GM12875 (cell line): Measurements from ENCODE around the gene RABL2A.
"Not testable (repeated sequence)": the region's sequence is repeated elsewhere in the genome, so short reads cannot be mapped to it uniquely, and the experiment has no call there.

Source experiments
- H3K4me3 ChIP-seq: one replicate; pipeline ENCODE4 v1.5.1; 2011; ENCODE audit warnings: low read depth, low read length, control low read depth
- TF ChIP-seq, protein P1 (sequence below): IDR thresholded peaks from 2 replicates; pipeline ENCODE4 v1.5.1; 2011; ENCODE audit warnings: low read depth, mild to moderate bottlenecking, control low read depth, inconsistent platforms, low read length, moderate library complexity, borderline replicate concordance; ENCODE audit not compliant: insufficient read depth

Gene RABL2A

DNA sequence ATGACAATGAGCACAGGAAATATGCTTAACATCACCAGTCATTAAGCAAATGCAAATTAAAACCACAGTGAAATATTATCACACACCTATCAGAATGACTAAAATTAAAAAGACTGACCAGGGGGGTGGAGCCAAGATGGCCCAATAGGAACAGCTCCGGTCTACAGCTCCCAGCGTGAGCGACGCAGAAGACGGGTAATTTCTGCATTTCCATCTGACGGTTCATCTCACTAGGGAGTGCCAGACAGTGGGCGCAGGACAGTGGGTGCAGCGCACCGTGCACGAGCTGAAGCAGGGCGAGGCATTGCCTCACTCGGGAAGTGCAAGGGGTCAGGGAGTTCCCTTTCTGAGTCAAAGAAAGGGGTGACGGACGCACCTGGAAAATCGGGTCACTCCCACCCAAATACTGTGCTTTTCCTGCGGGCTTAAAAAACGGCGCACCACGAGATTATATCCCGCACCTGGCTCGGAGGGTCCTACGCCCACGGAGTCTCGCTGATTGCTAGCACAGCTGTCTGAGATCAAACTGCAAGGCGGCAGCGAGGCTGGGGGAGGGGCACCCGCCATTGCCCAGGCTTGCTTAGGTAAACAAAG, 29.1 kb downstream of the RABL2A start:
- H3K4me3 ChIP-seq = not testable (repeated sequence)

DNA sequence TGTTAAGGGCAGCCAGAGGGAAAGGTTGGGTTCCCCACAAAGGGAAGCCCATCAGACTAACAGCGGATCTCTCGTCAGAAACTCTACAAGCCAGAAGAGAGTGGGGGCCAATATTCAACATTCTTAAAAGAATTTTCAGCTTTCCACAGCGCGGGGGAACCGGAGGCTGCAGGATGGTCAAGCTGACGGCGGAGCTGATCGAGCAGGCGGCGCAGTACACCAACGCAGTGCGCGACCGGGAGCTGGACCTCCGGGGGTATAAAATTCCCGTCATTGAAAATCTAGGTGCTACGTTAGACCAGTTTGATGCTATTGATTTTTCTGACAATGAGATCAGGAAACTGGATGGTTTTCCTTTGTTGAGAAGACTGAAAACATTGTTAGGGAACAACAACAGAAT, 30.7 kb downstream of the RABL2A start:
- H3K4me3 ChIP-seq = not testable (repeated sequence)

DNA sequence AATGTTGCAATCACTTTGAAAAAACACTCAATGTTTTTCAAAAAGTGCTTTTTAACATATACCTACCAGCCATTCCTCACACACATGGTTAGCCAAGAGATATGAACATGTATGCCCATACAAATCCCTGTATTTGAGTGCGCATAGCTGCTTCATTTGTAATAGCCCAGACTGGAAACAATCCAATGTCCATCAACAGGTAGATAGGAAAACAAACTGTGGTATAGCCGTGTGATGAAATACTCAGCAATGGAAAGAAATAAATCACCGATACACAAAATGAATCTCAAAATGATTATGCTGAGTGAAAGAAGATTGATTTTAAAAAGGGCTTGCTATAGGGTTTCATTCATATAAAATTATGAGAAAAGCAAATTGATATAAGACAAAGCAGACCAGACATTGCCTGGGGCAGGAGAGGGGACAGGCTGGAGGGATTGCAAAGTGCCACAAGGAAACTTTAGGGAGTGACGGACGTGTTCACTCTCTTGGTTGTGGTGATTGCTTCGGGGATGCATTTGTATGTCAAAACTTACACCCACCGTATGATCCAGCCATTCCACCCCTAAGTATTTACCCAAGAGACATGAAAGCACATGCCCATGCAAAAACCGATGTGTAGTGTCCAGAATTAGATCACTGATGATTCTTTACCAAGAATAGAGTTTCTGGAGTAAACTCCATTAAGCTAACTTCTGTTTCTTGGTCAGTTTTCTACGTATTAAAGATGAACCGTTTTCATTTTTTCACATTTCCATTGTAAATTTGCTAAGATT, 36.4 kb downstream of the RABL2A start:
- H3K4me3 ChIP-seq = not testable (repeated sequence)

DNA sequence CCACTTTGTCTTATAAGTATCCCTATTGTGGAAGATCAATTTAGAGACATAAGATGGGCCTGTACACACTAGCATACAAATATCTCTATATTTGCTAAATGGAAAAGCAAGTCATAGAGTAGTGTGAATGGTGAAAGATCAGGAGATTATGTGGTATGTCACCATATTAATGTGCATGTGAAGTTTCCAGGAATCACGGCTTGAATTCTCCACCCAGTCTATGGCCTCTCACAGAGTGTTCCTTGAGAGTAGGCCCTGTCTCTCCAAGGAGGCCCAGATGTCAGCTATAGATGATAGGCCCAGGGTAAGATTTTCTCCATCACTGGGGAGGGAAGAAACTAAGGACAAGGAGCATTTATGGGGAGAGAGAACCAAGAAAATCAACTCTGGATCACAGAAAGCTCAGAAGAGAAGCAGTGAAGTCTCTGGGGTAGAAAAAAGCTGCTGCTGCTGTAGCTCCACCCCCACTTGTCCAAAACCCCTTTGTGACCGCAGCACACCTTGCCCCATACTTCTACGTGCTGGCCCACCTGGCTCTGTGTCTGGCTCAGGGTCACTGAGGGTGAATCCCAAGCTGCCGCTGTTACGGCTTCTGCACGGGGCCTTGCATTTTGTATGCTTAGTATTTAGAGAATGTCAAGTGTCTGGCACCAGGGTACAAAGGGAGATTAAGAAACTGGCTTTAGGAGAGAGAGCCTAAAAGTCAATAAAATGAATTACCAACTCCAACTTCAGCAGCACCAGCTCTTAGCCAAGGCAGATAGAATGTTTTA, 37.9 kb downstream of the RABL2A start:
- H3K4me3 ChIP-seq = not testable (repeated sequence)

DNA sequence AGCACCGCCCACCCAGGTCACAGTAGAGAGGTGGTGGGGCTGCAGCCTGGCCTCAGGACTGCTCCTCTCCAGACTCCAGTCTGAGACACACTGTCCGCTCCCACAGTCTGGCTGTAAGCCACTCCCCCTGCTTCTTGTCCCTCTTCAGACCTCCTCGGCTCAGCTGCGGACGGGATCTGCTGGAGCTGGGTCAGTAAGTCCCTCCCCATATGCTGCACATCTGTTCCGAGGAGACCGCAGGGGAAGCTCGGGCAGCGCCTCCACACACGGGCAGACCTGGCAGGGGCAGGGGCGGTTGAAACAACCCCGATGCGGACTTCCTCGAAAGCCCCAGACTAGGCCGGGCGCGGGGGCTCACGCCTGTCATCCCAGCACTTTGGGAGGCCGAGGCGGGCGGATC, 41.9 kb downstream of the RABL2A start:
- not testable (repeated sequence) for H3K4me3 ChIP-seq

DNA sequence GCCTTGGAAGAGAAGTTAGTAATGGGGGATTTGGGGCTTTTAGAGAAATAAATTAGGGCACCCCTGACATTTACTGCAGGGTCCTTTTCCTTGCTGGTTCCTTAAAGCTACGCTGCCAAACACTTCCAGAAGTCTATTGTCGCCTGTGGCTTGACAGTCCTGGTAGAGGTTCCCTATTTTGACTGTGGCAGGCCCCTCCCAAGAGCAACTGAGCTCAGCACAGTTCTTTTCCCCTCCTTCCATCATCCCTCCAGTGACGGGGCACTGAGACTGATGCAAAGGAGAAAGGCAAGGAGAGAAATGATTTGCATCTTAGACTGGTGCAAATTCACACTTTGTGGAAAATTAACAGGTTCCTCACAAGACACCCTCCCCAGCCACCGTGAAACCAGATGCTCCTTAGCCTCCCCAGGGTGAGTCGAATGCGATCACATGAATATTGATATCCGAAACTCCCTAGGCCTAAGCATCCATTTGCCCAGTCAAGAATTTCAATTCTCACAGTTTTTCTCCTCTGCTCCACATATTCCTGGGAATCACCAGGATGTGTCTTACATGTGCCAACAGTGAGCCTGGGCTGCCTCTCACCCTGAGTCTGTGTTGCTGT, 45.4 kb downstream of the RABL2A start:
- TF ChIP-seq, protein P1, sequence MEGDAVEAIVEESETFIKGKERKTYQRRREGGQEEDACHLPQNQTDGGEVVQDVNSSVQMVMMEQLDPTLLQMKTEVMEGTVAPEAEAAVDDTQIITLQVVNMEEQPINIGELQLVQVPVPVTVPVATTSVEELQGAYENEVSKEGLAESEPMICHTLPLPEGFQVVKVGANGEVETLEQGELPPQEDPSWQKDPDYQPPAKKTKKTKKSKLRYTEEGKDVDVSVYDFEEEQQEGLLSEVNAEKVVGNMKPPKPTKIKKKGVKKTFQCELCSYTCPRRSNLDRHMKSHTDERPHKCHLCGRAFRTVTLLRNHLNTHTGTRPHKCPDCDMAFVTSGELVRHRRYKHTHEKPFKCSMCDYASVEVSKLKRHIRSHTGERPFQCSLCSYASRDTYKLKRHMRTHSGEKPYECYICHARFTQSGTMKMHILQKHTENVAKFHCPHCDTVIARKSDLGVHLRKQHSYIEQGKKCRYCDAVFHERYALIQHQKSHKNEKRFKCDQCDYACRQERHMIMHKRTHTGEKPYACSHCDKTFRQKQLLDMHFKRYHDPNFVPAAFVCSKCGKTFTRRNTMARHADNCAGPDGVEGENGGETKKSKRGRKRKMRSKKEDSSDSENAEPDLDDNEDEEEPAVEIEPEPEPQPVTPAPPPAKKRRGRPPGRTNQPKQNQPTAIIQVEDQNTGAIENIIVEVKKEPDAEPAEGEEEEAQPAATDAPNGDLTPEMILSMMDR = no peak
- no peak overlapping the region for H3K4me3 ChIP-seq

DNA sequence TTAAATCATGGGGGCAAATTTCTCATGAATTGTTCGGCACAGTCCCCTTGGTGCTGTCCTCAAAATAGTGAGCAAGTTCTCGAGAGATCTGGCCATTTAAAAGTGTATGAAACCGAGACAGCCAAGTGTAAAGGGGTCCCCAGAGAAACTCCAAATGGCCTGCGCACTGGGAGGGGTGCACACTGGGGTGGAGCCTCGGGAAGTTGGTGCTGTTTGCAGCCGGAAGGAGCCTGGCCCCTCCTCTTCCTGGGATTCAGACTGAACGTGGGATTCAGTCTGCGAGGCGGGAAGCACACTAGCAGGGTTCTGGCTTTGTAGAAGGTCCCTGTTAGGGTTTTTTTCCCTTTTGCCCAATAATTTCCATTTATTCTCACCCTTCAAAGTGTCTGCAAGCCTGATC, 48.8 kb downstream of the RABL2A start:
- H3K4me3 ChIP-seq = no peak overlapping the region
- TF ChIP-seq, protein P1 = no peak

DNA sequence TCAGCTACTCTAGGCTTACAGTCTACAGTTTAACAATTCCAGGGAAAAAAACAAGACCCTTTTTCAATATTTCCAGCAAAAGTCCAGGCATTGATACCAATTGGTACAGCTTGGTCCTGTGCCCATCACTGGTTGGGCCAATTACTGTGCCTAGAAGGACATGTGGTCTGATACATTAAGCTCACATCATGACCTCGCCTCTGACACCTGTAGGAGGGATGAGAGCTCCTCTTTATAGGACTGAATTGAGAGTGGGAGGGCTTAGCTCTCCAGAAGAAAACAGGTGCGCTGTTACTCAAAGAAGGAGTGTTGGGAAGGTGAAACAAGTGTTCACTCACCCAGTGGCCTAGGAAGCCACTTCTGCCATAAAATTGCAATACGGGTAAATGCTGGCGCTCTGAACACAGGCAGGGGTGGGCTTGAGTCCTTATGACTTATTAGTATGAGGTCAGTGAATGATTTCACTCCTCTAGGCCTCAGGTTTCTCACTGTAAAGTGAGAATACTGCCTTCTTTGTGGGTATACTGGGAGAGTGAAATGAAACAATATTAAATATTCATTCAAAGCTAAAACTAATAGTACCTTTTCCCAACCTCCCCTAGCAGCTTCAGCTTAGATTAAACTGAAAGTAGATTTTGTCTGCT, 49.7 kb downstream of the RABL2A start:
- TF ChIP-seq, protein P1 = no peak
- H3K4me3 ChIP-seq = no peak overlapping the region

DNA sequence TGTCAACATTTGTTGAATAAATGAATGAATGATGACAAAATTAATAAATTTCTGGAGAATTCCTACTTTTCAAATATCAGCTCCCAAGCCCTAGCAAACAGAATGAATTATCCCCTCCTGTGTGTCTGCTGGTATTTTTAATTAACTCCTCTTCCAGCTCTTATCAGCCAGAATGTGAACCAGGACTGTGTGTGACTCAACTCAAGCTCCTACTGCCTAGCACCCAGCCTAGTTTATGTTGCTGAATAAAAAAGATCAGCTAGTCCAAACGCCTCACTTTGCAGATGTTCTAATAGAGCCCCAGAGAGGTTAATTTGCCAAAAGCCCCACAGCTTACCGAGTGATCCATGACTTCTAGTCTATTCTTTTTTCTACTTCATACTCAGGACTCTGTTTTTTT, 50.3 kb downstream of the RABL2A start:
- TF ChIP-seq, protein P1 = no peak
- H3K4me3 ChIP-seq = no peak overlapping the region
